Measurements from ENCODE around the gene ZRANB3. TPM values are rescaled to one million over a fixed set of nuclear protein-coding genes. Genes with fewer than 3 reads are reported as not detected.

The ZRANB3 gene
- total and polyA plus RNA-seq, 4 donors = 2.5 to 7.2 (median 4.1) TPM

DNA sequence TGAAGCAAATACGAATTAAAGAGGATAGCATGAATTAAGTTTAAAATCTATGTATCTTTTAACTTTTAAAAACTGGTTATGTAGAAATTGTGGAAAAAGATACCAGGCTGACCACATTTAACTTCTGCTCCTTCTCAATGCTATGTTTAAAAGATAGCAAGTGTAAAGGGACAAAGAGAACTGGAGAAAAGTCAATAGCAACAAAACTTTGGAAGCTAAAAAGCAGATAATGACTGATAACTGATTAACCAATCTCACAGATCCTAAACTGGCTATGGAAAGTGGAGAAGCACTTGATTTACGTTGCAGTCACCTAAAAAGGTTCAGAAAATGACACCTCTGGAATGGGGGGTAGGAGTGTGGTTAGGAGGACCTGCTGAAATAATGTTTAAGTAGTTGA is 254.5 kb downstream of the ZRANB3 start:
- H3K36me3 ChIP-seq (ENCODE audit: control insufficient read depth in 4 of 4, insufficient read depth in 3 of 4, low read depth in 1 of 4, low read length in 3 of 4) = no peaks in the 10 kb centered on the region
- no peaks in the 10 kb centered on the region for H3K27me3 ChIP-seq (ENCODE audit: control insufficient read depth in 4 of 4, insufficient read depth in 4 of 4, low read length in 3 of 4)
- 46% methylated on average over 2 of the region's 2 CpGs for WGBS
- H3K9ac ChIP-seq (ENCODE audit: low read depth in 1 of 2, low read length in 2 of 2) = no peak overlapping the region
- peaks cover 0 to 11% (median 4%) of the 10 kb centered on the region in 4 donors for H3K4me1 ChIP-seq (ENCODE audit: control insufficient read depth in 4 of 4, insufficient read depth in 4 of 4, low read length in 3 of 4)
- DNase-seq (ENCODE audit: low spot score) = no peak
- no peak overlapping the region for H3K27ac ChIP-seq (ENCODE audit: low read depth in 1 of 2, low read length in 2 of 2)
- H3K9me3 ChIP-seq (ENCODE audit: control insufficient read depth in 4 of 4, low read length in 3 of 4) = no peaks in the 10 kb centered on the region
- peak; percentile 55 for TF ChIP-seq SP1 (IDR thresholded peaks at IDR 0.05)
- TF ChIP-seq FOXA2 (IDR thresholded peaks at IDR 0.05) = peak; percentile 83
- TF ChIP-seq YY1 (IDR thresholded peaks at IDR 0.05) = no peak
- no peak for TF ChIP-seq NR2F2 (IDR thresholded peaks at IDR 0.05)
- TF ChIP-seq, protein P1, sequence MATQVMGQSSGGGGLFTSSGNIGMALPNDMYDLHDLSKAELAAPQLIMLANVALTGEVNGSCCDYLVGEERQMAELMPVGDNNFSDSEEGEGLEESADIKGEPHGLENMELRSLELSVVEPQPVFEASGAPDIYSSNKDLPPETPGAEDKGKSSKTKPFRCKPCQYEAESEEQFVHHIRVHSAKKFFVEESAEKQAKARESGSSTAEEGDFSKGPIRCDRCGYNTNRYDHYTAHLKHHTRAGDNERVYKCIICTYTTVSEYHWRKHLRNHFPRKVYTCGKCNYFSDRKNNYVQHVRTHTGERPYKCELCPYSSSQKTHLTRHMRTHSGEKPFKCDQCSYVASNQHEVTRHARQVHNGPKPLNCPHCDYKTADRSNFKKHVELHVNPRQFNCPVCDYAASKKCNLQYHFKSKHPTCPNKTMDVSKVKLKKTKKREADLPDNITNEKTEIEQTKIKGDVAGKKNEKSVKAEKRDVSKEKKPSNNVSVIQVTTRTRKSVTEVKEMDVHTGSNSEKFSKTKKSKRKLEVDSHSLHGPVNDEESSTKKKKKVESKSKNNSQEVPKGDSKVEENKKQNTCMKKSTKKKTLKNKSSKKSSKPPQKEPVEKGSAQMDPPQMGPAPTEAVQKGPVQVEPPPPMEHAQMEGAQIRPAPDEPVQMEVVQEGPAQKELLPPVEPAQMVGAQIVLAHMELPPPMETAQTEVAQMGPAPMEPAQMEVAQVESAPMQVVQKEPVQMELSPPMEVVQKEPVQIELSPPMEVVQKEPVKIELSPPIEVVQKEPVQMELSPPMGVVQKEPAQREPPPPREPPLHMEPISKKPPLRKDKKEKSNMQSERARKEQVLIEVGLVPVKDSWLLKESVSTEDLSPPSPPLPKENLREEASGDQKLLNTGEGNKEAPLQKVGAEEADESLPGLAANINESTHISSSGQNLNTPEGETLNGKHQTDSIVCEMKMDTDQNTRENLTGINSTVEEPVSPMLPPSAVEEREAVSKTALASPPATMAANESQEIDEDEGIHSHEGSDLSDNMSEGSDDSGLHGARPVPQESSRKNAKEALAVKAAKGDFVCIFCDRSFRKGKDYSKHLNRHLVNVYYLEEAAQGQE (IDR thresholded peaks at IDR 0.05) = no peak
- TF ChIP-seq, protein P2, sequence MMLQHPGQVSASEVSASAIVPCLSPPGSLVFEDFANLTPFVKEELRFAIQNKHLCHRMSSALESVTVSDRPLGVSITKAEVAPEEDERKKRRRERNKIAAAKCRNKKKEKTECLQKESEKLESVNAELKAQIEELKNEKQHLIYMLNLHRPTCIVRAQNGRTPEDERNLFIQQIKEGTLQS (IDR thresholded peaks at IDR 0.05) = no peak
- no peak for TF ChIP-seq JUND (IDR thresholded peaks at IDR 0.05)
- TF ChIP-seq, protein P3, sequence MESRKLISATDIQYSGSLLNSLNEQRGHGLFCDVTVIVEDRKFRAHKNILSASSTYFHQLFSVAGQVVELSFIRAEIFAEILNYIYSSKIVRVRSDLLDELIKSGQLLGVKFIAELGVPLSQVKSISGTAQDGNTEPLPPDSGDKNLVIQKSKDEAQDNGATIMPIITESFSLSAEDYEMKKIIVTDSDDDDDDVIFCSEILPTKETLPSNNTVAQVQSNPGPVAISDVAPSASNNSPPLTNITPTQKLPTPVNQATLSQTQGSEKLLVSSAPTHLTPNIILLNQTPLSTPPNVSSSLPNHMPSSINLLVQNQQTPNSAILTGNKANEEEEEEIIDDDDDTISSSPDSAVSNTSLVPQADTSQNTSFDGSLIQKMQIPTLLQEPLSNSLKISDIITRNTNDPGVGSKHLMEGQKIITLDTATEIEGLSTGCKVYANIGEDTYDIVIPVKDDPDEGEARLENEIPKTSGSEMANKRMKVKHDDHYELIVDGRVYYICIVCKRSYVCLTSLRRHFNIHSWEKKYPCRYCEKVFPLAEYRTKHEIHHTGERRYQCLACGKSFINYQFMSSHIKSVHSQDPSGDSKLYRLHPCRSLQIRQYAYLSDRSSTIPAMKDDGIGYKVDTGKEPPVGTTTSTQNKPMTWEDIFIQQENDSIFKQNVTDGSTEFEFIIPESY (IDR thresholded peaks at IDR 0.05) = no peak
- TF ChIP-seq, protein P4, sequence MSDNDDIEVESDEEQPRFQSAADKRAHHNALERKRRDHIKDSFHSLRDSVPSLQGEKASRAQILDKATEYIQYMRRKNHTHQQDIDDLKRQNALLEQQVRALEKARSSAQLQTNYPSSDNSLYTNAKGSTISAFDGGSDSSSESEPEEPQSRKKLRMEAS (IDR thresholded peaks at IDR 0.05) = no peak
- TF ChIP-seq EGR1 (IDR thresholded peaks at IDR 0.05; ENCODE audit: low read depth in 2 of 2) = no peak
- peak; percentile 37 to 43 for TF ChIP-seq HNF4A (conservative IDR thresholded peaks at IDR 0.05)
- peak; percentile 50 for TF ChIP-seq TAF1 (conservative IDR thresholded peaks at IDR 0.05)
- TF ChIP-seq FOXA1 (IDR thresholded peaks at IDR 0.05) = peak; percentile 75
- TF ChIP-seq, protein P5, sequence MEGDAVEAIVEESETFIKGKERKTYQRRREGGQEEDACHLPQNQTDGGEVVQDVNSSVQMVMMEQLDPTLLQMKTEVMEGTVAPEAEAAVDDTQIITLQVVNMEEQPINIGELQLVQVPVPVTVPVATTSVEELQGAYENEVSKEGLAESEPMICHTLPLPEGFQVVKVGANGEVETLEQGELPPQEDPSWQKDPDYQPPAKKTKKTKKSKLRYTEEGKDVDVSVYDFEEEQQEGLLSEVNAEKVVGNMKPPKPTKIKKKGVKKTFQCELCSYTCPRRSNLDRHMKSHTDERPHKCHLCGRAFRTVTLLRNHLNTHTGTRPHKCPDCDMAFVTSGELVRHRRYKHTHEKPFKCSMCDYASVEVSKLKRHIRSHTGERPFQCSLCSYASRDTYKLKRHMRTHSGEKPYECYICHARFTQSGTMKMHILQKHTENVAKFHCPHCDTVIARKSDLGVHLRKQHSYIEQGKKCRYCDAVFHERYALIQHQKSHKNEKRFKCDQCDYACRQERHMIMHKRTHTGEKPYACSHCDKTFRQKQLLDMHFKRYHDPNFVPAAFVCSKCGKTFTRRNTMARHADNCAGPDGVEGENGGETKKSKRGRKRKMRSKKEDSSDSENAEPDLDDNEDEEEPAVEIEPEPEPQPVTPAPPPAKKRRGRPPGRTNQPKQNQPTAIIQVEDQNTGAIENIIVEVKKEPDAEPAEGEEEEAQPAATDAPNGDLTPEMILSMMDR (IDR thresholded peaks at IDR 0.05; ENCODE audit: low read depth, low read length, missing input control) = no peak
- TF ChIP-seq RXRA (IDR thresholded peaks at IDR 0.05) = peak in 1 of 2 donors; percentile 31
- no peak for TF ChIP-seq HNF4G (IDR thresholded peaks at IDR 0.05)
- no peak for TF ChIP-seq GABPA (IDR thresholded peaks at IDR 0.05 in 1 of 2, conservative IDR thresholded peaks at IDR 0.05 in 1 of 2)
- peak; percentile 25 to 31 for TF ChIP-seq RAD21 (IDR thresholded peaks at IDR 0.05)
- no peak overlapping the region for H3K4me3 ChIP-seq (ENCODE audit: low read depth in 1 of 3, low read length in 3 of 3)

Measured in liver (tissue), 9 donors.